ENCODE data around the gene SCAMP1.

SCAMP1 gene

DNA sequence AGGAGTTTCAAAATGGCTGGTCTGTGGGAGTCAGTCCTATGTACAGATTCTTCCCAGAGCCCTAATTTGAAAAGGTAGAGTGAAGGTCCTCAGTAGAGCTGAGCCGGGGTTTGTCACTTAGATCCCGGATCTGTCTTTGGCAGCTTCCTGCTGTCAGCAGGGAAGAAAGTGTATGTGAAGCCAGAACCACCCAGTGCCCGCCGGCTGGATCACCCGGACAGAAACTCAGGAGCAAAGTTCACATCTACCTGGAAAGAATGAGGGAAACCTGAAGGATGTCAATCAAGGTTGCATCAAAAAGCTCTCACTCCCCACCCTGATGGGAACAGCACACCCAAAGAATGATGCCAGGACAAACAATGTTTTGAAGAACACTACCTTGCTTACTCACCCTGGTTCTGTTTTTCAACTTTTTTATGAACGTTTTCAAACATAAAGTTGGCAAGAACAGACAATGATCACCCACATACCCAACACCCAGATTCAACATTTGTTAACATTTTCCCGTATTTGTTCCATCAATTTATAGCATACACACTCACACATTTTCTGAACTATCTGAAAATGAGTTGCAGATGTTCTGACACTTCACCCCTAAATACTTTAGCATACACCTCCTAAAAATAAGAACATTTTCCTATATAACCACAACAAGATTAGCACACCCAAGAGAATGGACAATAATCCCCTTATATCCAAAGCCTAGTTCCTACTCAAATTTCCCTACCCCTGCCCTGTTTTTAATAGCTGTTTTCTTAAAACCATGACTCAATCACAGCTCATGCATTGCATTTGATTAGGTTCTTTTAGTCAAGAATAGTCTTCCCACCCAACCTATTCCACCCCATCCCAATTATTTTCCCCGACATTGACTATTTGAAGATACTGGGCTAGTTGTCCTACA, 154.3 kb downstream of the SCAMP1 start:
- DNase-seq (ENCODE audit: low read depth), result no peak

DNA sequence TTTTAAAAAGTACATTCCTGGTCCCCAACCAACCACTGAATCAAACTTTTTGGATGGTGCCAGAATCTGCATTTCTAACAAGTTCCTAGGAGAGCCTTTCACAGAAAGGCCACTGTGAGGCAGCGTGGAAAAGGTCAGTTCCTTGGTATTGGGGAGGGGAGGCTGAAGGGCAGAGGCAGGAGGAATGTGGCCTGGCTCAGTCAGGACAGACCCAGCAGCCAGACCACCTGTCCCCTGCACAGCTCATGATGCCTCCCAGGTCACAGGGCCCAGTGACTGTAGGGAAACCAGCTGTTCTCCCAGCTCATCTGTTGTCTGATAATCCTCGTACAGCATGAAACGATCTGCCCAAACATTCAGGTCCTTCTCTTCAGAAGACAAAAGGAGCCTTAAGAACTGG, 155.3 kb downstream of the SCAMP1 start:
- no peak for DNase-seq (ENCODE audit: low read depth)

DNA sequence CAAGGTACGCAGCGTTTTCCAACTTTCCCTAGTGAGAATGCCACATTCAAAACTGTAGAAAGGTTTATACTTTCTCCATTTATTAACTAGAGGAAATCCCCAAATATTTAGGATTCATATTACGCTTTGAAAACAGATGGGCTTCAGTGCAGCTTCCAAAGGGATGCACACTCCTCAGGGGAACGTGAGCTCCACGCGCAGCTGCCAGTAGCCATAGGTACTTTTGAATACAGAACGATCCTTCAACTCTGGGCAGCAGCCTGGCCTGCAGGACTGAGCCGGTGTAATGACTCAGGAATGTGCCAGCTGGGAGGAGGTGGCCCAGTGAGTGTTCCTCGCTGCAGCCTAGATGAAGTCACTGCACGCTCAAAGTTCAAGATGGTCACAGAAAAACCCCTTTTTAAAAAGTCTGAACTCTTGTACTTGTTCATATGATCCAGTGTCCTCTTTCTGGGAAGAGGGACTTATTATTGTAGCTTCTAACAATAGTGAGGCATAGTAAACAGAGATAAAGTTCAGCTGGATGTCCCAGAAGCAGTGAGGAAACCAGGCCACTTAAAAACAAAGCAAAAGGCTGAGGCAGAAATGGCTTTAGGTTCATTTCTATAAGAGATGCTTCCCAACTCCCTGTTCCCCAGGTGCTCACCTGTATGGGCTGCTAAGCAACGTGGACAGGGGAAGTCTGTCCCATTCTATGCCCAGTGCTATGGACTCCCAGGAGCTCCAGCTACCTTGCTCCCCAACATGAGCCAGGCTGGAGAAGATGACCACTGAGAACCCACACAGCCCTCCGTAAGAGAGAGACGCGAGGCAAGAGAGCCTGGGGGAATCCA, 158.2 kb downstream of the SCAMP1 start:
- DNase-seq (ENCODE audit: low read depth), result no peak

DNA sequence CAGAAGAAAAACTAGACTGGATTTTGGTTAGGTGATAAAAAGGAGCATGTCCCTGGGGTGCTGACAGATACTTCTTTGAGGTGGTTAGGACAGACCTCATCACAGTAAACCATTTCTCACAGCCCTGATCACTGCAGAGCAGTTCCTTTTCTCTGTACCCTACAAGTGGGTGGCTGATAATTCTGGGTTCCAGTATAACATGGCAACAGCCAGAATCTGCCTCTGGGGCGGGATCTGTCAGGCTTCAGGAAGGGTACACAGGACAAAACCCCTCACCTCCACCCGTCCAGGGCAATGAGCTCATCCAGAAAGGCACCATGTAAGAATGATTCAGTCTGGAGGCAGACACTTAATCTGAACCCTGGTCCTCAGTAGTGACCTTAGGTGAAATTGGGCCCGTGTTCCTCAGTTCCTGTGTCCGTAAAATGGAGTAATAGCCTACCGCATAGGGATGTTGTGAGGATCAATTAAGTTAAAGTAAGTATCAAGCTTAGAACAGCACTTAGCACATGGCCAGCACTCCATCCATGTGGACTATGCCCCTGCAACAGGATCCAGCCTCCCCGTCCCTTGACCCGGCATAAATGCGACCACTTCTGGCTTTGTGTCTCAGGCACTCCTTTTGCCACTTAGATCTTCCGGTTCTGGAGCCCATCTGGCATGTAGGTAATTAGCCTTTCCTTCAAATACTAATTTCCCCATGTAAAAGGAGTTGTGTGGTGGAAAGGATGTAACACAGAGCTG, 159.0 kb downstream of the SCAMP1 start:
- DNase-seq (ENCODE audit: low read depth), result no peak

DNA sequence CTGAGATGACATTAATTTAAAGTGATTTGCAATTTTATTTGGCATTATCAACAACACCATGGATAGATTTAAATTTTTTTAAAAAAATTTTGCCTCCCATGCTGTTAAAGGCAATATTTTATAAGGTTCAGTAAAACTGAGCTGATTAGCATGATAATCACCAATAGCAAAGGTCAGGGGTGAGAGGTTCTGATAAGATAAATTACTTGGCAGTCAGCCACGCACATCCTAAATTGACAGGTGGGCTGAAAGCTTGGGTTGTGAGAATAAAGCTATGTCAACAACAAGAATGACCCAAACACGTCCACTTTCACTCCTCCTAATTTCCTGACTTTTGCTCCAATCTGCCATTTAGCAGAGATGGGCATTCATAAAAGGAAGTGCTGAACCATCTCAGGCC, 161.0 kb downstream of the SCAMP1 start:
- no peak for DNase-seq (ENCODE audit: low read depth)

DNA sequence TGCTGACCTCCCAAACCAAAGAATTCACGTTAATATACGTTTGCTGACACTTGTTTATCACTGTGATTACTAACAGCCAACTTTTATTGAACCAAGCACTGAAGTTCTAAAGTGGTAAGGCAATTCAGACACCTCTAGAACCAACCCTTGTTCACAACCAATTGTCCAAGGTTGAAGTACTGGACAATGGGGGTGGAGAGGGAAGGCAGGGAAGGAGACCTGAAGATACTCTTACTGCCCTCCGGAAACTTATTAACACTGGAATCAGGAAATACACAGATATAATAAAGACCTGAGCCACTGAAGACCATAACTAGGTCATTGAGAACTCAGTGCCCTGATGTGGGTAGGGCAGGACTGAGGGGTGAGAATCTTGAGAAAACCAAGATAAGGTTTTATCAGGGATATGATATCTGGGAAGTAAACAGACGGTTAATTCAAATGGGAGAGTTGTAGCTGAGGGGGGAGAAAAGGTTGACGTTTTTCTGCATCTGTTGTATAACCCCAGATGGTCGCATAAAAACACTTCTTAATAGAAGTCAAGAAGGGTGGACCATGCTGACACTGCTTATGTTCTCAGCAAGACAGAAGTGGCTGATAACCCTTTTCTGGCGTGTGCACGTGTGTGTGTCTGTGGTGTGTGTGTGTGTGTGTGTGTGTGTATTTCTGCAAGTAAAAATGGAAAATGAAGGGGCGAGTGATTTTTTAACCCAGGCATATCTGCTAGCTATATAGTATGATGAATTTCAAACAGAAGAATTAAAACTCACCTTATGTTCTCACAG, 162.3 kb downstream of the SCAMP1 start:
- DNase-seq (ENCODE audit: low read depth), result no peak

DNA sequence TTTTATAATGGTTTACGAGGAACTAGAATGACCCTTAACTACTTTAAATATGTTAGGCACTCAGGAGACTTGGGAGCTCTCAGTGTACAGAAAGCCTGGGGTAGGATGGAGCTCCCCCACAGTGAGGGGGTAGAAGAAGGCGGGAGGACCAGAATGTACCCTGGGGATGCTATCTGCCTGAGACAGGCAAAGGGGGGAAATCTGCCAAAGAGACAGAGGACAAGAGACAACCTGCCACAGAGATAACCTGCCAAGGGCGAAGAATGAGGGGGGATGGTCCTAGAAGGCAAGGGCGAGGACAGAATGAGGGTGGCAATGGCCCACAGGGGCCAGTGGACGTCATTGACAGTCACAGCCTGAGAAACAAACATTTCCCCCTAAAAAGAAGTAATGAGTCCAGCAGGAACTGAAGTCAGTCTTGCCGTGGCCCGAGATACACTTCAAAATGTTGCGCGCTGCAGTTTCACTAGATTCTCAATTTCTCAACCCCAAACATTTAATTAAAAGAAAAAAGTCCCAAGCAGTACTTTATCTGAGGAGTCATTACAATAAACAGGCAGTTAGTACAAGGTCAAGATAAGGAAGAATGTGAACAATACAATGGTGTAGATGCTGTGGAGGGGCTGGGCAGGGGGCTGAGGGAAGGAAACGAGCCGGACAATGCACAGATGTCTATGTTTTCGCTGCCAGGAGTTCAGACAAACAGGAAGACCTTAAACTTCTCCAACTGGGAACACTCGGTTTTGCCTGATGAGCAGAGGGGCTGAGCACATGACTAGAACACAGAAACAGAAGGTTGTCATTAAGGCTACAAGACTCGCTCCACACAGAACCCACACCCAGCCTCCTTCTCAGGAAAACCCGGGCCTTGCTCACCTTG, 163.1 kb downstream of the SCAMP1 start:
- no peak for DNase-seq (ENCODE audit: low read depth)

DNA sequence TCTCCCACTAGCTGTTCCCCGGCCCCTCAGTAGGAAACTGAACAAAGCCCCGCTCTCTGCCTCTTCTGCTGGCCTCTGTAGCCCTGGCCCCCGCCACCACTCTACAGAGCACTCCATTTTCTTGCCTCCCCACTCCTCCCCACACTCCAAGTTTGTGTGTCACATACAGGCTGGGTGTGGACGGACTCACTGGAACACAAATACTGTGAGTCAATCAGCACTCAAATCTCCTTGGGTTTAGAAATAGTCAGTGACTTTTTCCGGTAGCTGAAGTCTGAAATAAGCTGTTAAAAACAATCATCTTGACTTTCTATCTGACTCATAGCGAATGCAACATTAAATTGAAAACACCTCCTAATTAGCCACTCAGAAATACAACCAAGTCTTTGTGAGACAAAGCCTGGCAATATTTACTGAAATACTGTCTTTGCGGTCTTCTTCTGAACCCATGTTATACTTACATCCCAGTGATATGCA, 165.7 kb downstream of the SCAMP1 start:
- no peak for DNase-seq (ENCODE audit: low read depth)

DNA sequence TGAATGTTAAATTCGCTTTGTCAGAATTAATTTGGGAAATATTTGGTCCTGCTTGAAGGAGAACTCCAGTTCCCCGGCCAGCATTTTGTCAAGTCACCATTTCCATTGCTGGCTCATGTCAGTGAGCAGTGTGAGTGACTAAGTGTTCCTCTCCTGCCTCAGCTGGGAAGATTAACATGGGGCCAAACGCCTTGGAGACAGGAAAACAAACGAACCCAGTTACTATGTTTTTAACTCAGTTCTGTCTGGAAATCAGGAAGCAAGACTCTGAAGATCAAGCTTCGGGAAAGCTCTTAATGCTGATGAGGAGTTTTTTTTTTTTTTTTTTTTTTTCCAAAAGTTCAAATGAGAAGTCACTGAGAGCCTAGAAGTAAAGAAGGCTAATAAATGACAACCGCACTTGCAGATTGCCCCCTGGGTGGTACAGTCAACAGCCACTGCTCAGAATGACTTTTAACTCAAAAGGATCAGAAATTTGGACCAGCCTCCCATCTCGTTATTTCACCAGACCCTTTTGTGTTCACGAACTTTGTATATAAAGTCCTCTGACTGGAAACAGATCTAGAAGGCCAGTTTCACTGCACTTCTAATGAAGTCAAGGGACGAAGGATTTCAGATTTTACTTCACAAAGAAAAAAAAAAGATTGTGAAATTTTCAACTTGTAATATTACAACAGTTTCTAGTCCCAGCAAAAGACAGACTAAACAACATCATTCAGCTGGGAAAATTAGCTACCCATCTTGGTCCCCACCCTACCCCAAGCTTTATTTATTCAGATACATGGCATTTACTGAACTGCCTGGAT, 166.8 kb downstream of the SCAMP1 start:
- no peak for DNase-seq (ENCODE audit: low read depth)

DNA sequence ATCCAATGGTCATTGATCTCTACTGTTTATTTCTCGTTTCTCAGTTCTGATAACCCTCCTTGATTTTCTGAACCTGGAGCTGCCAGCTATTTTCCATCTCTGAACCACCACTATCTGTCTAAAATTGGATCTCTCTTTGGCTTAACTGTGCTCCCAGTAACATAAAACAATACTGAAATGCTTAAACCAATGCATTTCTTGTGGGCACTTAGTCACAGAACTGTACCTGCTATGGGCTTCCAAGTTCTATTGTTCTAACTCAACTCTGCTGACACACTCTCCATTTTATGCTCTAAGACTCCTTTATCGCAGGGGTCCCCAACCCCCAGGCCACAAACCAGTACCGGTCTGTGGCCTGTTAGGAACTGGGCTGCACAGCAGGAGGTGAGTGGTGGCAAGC, 167.5 kb downstream of the SCAMP1 start:
- DNase-seq (ENCODE audit: low read depth), result no peak

Measured in T follicular helper cell (primary cell).